Heart left ventricle (tissue), 16 donors: ENCODE results near the gene PPID. TPM values are rescaled to one million over a fixed set of nuclear protein-coding genes. Genes with fewer than 3 reads are reported as not detected.
"Not testable (repeated sequence)": the region's sequence is repeated elsewhere in the genome, so short reads cannot be mapped to it uniquely, and the experiment has no call there.

Source experiments
- ATAC-seq, 4 donors: fragments of 200-7000 bp; cut with Tn5 transposase; one replicate each; pipeline ENCODE4 v1.9.1; 2020 to 2022; ENCODE audit warnings: moderate library complexity in 4 of 4, mild to moderate bottlenecking in 3 of 4, moderate number of reproducible peaks in 1 of 4
- DNase-seq, 5 donors: peaks; one replicate each; pipeline ENCODE4 v3.0.0-alpha.2; 2020
- H3K27ac ChIP-seq, 12 donors: fragments of 200-600 bp; sonication (generic) in 4 of 12; one replicate each; pipeline versions ENCODE4 v1.5.0 to v1.8.0; 2016 to 2022; ENCODE audit warnings: mild to moderate bottlenecking in 2 of 12
- H3K27me3 ChIP-seq, 9 donors: fragments of 200-600 bp; sonication (generic) in 2 of 9; one replicate each; pipeline versions ENCODE4 v1.5.1 to v1.8.0; 2016 to 2022; ENCODE audit warnings: mild to moderate bottlenecking in 3 of 9
- H3K36me3 ChIP-seq, 9 donors: fragments of 200-600 bp; sonication (generic) in 2 of 9; one replicate each; pipeline versions ENCODE4 v1.5.0 to v1.8.0; 2018 to 2022; ENCODE audit warnings: mild to moderate bottlenecking in 2 of 9
- H3K4me1 ChIP-seq, 12 donors: fragments of 200-600 bp; sonication (generic) in 4 of 12; one replicate each; pipeline versions ENCODE4 v1.5.0 to v1.8.0; 2016 to 2022; ENCODE audit warnings: mild to moderate bottlenecking in 3 of 12
- H3K4me3 ChIP-seq, 12 donors: fragments of 200-600 bp; sonication (generic) in 4 of 12; one replicate each; pipeline versions ENCODE4 v1.5.0 to v1.8.0; 2017 to 2022; ENCODE audit warnings: mild to moderate bottlenecking in 9 of 12, moderate library complexity in 4 of 12
- H3K9me3 ChIP-seq, 12 donors: fragments of 200-600 bp; sonication (generic) in 4 of 12; one replicate each; pipeline versions ENCODE4 v1.5.0 to v1.8.0; 2016 to 2022; ENCODE audit warnings: mild to moderate bottlenecking in 1 of 12
- POLR2A ChIP-seq, 2 donors: fragments of 450-650 bp; IDR thresholded peaks; one replicate each; pipeline ENCODE4 v1.6.1; 2017; ENCODE audit warnings: antibody characterized with exemption in 2 of 2, mild to moderate bottlenecking in 2 of 2, moderate library complexity in 2 of 2
- WGBS, 4 donors: extraction: QIAGEN DNeasy Blood & Tissue Kit in 2 of 4; methylation state at CpG; one replicate each; pipeline versions ENCODE4 v1.1.5 to v1.1.7; 2013 to 2018; 5-methylcytosine and 5-hydroxymethylcytosine counted together
- intact Hi-C, 10 donors: fragments of 100-400 bp; cut with DNase I; formaldehyde crosslinking; loops; one replicate each; pipeline versions ENCODE4 v1.11.1 to v1.14.2; 2022
- polyA plus RNA-seq, 2 donors: library from polyadenylated mRNA; stranded (reverse); fragments of 200-250 nt; gene quantifications; one replicate each; pipeline ENCODE4 v1.2.3, GENCODE V29; 2013
- total RNA-seq, 9 donors: library from RNA; depleted of rRNA in 2 of 9; stranded (reverse); fragments of >200 nt in 2 of 9; fragmentation: NEBNext Ultra II Directional in 3 of 9; extraction: Animal tissue kit (Norgen Biotek cat#: 25700) in 3 of 9; gene quantifications; one replicate each; pipeline versions ENCODE4 v1.1.0 to v1.2.4, GENCODE V29; 2016 to 2023
- TF ChIP-seq, protein P1 (sequence below), 12 donors: fragments of 200-600 bp; sonication (generic) in 4 of 12; IDR thresholded peaks; one replicate each; pipeline versions ENCODE4 v1.5.0 to v1.8.0; 2018 to 2022; ENCODE audit warnings: antibody characterized with exemption in 12 of 12, mild to moderate bottlenecking in 5 of 12
- donor health status: ischemic (EF 13 %, LVEDD 7.1; RV severe dilation, severe dysfunction).
- donor health status: healthy with polysubstance abuse.
- donor health status: DM: no; HTN: yes; CAD: no.
- donor health status: DM: no; HTN: no; CAD: no.
- donor health status: ischemic (EF 25% LVEDD 6.9; RV normal size, moderate dysfunction).
- donor health status: ischemic (EF 25% LVEDD 5.7; RV mildly dilated, moderate dysfunction).
- donor health status: healthy.
- donor health status: DM: yes; HTN: yes; CAD: no.
- donor health status: ischemic (EF 35%, LVEDD 5.7; RV mildly dilated, moderate dysfunction).
- donor health status: nonischemic (EF 11% LVEDD 7.7; RV severe dilation, severe dysfunction).
- donor health status: DM: yes; HTN: yes; CAD: no.
- donor health status: PGD.
- donor health status: ischemic (EF 29% LVEDD 5.4; RV normal size, mild dysfunction).
- donor health status: nonischemic (EF 23%, LVEDD 6.1; RV moderate dilation, normal function).

The PPID gene
- total and polyA plus RNA-seq, 11 donors = 24.1 to 55.3 (median 32.1) TPM

DNA sequence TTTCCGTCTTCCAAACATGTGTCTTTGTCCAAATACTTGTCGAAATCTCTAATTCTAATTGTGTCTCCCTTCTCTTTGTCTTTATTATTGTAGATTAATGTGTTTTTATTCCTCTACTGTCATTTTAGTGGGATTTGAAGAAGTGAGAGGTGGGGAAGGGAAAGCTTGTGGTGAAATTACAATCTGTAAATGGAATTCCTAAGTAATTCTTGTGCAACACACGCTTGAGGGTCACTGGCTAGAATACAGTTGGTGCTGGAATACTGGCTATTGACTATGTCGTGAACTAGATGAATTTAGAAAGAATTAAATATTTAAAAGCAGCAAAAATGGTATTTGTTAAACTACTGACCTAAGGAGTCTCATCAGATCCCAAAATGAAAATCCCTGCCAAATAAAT lies 34.9 kb upstream of the PPID start:
- H3K36me3 ChIP-seq = no peaks in the 10 kb centered on the region
- TF ChIP-seq, protein P1, sequence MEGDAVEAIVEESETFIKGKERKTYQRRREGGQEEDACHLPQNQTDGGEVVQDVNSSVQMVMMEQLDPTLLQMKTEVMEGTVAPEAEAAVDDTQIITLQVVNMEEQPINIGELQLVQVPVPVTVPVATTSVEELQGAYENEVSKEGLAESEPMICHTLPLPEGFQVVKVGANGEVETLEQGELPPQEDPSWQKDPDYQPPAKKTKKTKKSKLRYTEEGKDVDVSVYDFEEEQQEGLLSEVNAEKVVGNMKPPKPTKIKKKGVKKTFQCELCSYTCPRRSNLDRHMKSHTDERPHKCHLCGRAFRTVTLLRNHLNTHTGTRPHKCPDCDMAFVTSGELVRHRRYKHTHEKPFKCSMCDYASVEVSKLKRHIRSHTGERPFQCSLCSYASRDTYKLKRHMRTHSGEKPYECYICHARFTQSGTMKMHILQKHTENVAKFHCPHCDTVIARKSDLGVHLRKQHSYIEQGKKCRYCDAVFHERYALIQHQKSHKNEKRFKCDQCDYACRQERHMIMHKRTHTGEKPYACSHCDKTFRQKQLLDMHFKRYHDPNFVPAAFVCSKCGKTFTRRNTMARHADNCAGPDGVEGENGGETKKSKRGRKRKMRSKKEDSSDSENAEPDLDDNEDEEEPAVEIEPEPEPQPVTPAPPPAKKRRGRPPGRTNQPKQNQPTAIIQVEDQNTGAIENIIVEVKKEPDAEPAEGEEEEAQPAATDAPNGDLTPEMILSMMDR (IDR thresholded peaks at IDR 0.05) = no peak
- no peak for TF ChIP-seq POLR2A (IDR thresholded peaks at IDR 0.05)
- intact Hi-C loops = no loop called here

DNA sequence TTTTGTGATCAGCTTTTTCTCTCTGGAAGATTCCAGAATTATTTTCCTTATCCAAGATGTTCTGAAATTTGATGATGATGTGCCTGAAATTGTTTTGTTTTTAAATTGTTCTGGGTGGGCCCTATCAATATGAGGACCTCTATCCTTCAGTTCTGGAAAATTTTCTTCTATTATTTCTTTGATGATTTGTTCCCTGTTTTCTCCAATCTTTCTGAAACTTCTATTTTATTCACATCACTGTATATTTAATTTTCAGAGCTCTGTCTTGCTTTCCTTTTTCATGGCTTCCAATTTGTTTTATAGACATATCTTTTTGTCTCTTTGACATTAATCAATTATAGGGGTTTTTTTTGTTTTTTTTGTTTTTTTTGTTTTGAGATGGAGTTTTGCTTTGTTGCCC lies 33.4 kb upstream of the PPID start:
- no peak overlapping the region for H3K27ac ChIP-seq
- intact Hi-C loops = no loop called here
- no peaks in the 10 kb centered on the region for H3K27me3 ChIP-seq
- no peaks in the 10 kb centered on the region for H3K4me1 ChIP-seq
- no peak overlapping the region for H3K4me3 ChIP-seq
- TF ChIP-seq, protein P1 (IDR thresholded peaks at IDR 0.05) = no peak
- no peak for TF ChIP-seq POLR2A (IDR thresholded peaks at IDR 0.05)
- ATAC-seq = no peak
- no peak for DNase-seq
- H3K36me3 ChIP-seq = no peaks in the 10 kb centered on the region
- H3K9me3 ChIP-seq = peaks cover 0 to 10% (median 0%) of the 10 kb centered on the region in 12 donors

More for the DNA sequence above, 34.9 kb upstream of the PPID start:
- no peak for DNase-seq
- H3K4me1 ChIP-seq = no peaks in the 10 kb centered on the region
- H3K4me3 ChIP-seq = no peak overlapping the region
- H3K27ac ChIP-seq = no peak overlapping the region
- ATAC-seq = no peak
- peaks cover 0 to 10% (median 0%) of the 10 kb centered on the region in 12 donors for H3K9me3 ChIP-seq
- 81 to 91% (median 88%) methylated on average over 4 of the region's 4 CpGs for WGBS, 4 donors
- H3K27me3 ChIP-seq = no peaks in the 10 kb centered on the region

DNA sequence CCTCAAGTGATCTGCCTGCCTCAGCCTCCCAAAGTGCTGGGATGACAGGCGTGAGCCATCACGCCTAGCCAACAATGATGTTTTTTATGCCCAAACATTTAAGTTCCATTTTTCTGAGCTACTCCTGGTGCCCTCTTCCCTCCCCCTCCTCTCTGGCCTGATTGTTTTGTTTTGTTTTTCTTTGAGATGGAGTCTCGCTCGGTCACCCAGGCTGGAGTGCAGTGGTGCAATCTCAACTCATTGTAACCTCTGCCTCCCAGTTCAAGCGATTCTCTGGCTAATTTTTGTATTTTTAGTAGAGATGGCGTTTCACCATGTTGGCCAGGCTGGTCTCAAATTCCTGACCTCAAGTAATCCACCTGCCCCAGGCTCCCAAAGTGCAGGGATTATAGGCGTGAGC lies 32.6 kb upstream of the PPID start:
- ATAC-seq, H3K4me3 ChIP-seq, DNase-seq, H3K9me3 ChIP-seq, H3K4me1 ChIP-seq, H3K27ac ChIP-seq, H3K27me3 ChIP-seq, H3K36me3 ChIP-seq, intact Hi-C loops: not testable (repeated sequence)
- 94 to 97% (median 96%) methylated on average over 7 of the region's 7 CpGs for WGBS, 4 donors

DNA sequence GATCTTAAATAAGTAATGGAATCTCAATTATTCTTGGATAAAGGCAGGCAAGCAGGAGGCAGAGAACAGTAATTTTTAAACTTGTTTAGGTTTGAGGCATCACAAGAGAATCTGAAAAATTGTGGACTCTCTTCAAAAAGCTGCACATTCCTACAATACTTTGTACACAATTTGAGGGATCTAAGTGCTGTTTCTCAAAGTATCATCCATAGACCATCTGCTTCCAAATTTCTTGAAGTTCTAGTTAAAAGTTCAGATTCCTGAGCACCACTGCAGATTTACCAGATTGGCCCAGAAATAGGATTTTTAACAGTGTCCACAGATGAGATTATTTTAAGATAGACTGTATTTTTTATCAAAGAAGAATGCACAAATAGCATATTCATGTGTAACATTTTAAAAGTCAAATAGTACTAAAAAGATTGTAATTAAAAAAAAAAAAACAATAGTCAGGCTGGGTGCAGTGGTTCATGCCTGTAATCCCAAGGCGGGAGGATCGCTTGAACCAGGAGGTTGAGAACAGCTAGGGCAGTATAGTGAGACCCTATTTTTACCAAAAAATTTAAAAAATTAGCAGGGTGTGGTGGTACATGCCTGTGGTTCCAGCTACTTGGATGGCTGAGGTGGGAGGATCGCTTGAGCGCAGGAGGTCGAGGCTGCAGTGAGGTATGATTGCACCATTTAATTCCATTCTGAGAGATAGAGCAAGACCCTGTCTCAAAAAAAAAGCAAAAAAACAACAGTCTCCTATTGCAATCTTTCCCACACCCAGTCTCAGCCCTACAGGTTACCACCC lies 31.4 kb upstream of the PPID start:
- Histone ChIP-seq H3K27ac (no peak overlapping the region), H3K27me3 (no peaks in the 10 kb centered on the region), H3K4me1 (no peaks in the 10 kb centered on the region), H3K9me3 (peaks cover 0 to 10% (median 0%) of the 10 kb centered on the region in 12 donors), H3K4me3 (no peak overlapping the region), H3K36me3 (no peaks in the 10 kb centered on the region)
- WGBS, 4 donors = 94 to 98% (median 97%) methylated on average over 5 of the region's 5 CpGs
- DNase-seq (no peak), ATAC-seq (no peak)
- no peak for TF ChIP-seq POLR2A (IDR thresholded peaks at IDR 0.05)
- TF ChIP-seq, protein P1 (IDR thresholded peaks at IDR 0.05) = no peak
- intact Hi-C loops = no loop called here

DNA sequence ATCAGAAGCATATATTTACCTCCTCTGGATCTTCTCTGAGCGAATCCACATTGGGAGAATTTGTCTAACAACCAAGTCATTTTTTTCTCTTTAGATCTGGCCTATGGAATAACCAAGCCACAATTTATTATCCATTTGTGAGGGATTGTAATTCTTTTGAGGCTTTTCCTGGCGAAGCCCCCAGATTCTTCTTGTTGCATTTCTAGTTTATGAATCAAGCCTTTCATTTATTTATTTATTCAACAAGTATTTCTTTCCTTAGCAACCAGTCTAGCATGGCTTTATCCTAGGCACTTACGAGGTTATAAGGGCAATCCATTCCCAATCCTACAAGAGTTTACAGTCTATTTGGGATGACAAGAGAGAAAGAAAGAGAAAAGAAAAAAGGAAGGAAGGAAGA lies 27.2 kb upstream of the PPID start:
- Histone ChIP-seq H3K9me3 (no peaks in the 10 kb centered on the region), H3K36me3 (no peaks in the 10 kb centered on the region), H3K4me3 (no peak overlapping the region), H3K4me1 (no peaks in the 10 kb centered on the region), H3K27me3 (no peaks in the 10 kb centered on the region), H3K27ac (no peak overlapping the region)
- WGBS, 4 donors = 81 to 92% (median 89%) methylated on average over 3 of the region's 3 CpGs
- DNase-seq (no peak), ATAC-seq (no peak)
- intact Hi-C loops = no loop called here
- TF ChIP-seq, protein P1 (IDR thresholded peaks at IDR 0.05) = no peak
- TF ChIP-seq POLR2A (IDR thresholded peaks at IDR 0.05) = no peak

DNA sequence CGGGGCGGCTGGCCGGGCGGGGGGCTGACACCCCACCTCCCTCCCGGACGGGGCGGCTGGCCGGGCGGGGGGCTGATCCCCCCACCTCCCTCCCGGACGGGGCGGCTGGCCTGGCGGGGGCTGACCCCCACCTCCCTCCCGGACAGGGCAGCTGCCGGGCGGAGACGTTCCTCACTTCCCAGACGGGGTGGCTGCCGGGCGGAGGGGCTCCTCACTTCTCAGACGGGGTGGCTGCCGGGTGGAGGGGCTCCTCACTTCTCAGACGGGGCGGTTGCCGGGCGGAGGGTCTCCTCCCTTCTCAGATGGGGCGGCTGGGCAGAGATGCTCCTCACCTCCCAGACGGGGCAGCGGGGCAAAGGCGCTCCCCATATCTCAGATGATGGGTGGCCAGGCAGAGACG lies 23.3 kb upstream of the PPID start:
- not testable (repeated sequence) for H3K27ac ChIP-seq

More for the DNA sequence above, 23.3 kb upstream of the PPID start:
- H3K27me3 ChIP-seq, H3K9me3 ChIP-seq, H3K4me1 ChIP-seq, ATAC-seq, H3K4me3 ChIP-seq, intact Hi-C loops, H3K36me3 ChIP-seq, DNase-seq: not testable (repeated sequence)
- WGBS, 4 donors = 96% methylated on average over 29 to 31 of the region's 31 CpGs; no CpG with 5 or more reads in 2 of the 4 donors
